ENCODE data around the gene CDKN1B.
"Not testable (repeated sequence)": the region's sequence is repeated elsewhere in the genome, so short reads cannot be mapped to it uniquely, and the experiment has no call there.

Gene CDKN1B

DNA sequence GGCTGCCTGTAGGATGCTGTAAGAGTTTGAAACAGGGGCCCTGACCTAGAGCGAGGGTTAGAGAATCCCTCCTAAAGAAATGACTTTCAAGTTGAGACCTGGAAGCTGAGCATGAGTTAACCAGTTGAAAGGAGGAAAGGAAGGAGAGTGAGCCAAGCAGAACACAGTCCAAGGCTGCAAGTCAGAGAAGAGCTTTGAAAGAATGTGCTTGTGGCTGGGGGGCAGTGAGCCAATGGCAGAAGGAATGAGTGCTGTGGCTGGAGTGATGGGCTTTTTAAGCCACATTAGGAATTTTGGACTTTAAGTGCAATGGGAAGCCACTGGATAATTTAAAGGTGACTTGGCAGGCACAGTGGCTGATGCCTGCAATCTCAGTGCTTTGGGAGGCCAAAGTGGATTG lies 18.1 kb downstream of the CDKN1B start:
- Histone ChIP-seq H3K4me1 (ENCODE audit: insufficient read depth, low read length) (peaks cover 24% of the 10 kb centered on the region), H3K9me3 (ENCODE audit: low read length) (no peaks in the 10 kb centered on the region), H2AFZ (ENCODE audit: low read depth, low read length) (no peak overlapping the region), H3K36me3 (ENCODE audit: insufficient read depth, low read length) (no peaks in the 10 kb centered on the region), H3K4me3 (ENCODE audit: low read length) (no peak overlapping the region), H3K27me3 (ENCODE audit: insufficient read depth, low read length) (no peaks in the 10 kb centered on the region)

DNA sequence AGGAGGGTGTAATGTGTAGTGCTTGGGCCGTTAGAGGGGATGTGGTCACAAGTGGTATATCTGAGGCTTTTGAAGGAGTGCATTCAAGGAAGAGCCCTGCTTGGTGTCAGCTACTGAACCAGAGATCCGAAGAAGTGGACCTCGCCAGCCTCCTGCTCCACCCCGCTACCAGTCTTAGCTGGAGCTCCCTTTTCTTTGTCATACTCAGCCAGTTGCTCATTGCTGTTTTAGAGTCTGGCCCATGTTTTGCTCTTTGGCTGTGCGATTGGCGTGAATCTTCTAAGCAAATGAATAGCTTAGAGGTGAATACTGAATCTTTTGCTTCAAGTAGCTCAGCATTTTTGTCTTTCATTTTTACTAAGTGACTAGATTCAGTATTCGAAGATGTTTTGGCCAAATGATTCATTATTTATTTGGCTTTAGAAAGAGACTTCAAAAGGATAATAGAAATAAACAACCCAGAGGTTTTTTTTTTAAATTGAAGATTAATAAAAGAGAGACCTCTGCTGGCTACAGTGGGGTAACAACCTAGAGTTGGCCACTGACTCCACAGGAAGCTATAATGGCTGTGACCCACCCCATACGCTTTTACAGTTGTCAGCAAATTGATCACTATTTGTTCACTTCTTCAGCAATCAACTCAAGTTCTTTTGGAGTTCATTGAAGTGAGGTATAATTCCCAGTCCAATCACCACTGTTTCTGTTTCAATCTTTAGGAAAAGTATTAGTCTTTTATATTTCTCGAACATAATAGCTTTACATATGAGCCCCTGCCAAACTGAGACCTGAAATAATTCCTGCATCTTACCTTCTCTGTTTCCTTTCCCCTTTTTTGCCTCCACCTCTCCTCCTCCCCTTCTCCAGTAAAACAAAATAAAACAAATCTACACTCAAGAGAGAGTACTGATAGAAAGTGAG lies 19.9 kb downstream of the CDKN1B start:
- Histone ChIP-seq H3K4me3 (ENCODE audit: low read length) (no peak overlapping the region), H3K27me3 (ENCODE audit: insufficient read depth, low read length) (no peaks in the 10 kb centered on the region), H3K9me3 (ENCODE audit: low read length) (no peaks in the 10 kb centered on the region)

DNA sequence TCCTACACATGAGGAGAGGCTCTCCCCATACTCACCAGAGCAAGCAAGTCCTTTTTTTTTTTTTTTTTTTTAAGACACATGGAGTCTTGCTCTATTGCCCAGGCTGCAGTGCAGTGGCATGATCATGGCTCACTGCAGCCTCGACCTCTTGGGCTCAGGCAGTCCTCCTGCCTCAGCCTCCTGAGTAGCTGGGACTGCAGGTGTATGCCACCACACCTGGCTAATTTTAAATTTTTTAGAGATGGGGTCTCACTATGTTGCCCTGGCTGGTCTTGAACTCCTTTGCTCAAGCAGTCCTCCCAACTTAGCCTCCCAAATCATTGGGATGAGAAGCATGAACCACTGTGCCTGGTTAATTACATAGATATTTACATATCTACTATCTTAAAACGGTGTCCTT lies 21.0 kb downstream of the CDKN1B start:
- not testable (repeated sequence) for H3K9me3 ChIP-seq (ENCODE audit: low read length); H3K4me3 ChIP-seq (ENCODE audit: low read length); H3K27me3 ChIP-seq (ENCODE audit: insufficient read depth, low read length); H2AFZ ChIP-seq (ENCODE audit: low read depth, low read length); H3K36me3 ChIP-seq (ENCODE audit: insufficient read depth, low read length)
- peaks cover 24% of the 10 kb centered on the region for H3K4me1 ChIP-seq (ENCODE audit: insufficient read depth, low read length)

More for the DNA sequence above, 19.9 kb downstream of the CDKN1B start:
- peak overlapping the region; percentile 65 for H2AFZ ChIP-seq (ENCODE audit: low read depth, low read length)
- H3K4me1 ChIP-seq (ENCODE audit: insufficient read depth, low read length): peaks cover 24% of the 10 kb centered on the region
- H3K36me3 ChIP-seq (ENCODE audit: insufficient read depth, low read length): no peaks in the 10 kb centered on the region

DNA sequence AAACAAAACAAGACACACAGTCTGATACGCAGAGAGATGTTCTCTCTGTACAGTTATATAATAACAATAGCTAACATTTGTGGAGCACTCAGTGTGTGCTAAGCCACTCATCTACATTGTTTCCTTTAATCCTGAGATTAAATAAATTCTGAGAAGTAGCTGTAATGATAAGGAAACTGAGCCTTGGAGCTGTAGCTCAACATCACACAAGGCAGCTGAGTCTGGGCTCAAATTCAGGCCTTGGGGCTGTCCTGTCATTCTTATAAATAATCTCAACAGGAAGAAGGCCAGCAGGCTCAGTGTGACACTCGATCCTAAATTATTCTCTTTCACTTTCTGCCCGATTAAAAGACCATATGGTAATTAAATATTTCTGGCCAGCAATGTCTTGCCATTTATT lies 24.5 kb downstream of the CDKN1B start:
- Histone ChIP-seq H3K4me3 (ENCODE audit: low read length) (no peak overlapping the region), H3K36me3 (ENCODE audit: insufficient read depth, low read length) (no peaks in the 10 kb centered on the region), H3K4me1 (ENCODE audit: insufficient read depth, low read length) (peaks cover 16% of the 10 kb centered on the region)

DNA sequence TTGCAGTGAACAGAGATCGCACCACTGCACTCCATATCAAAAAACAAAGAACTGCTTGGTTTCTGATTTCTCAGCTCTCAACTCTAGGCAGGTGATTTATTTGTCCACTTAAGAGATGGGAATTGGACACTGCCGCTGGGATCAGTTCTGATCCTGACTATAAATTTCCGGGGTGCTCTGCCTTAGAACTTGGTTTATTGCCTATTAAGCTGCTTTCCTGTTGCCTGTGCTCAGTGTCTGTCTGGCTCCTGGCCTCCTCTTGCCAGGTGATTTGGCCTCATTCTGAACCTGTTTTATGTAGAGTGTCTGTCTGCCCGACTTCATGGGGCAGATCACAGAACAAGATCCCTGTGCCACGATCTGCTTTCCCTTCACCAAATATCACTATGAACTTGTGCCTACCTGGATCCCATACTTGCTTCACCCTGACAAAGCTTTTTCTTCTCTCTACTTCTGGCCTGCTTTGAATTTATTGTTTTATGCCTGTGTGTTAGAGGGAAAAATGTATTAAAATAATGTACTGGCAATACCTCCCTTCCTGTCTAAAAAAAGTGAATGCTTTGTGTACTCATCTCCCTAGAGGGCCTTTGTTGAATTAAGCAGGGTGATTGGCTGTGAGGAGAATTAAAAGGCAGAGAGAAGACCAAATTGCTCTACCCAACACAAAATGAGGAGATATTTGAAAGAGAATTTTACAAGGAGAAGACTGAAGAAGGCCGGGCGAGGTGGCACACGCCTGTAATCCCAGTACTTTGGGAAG lies 27.6 kb downstream of the CDKN1B start:
- Histone ChIP-seq H2AFZ (ENCODE audit: low read depth, low read length) (no peak overlapping the region), H3K4me3 (ENCODE audit: low read length) (no peak overlapping the region), H3K4me1 (ENCODE audit: insufficient read depth, low read length) (no peaks in the 10 kb centered on the region), H3K36me3 (ENCODE audit: insufficient read depth, low read length) (no peaks in the 10 kb centered on the region), H3K27me3 (ENCODE audit: insufficient read depth, low read length) (no peaks in the 10 kb centered on the region), H3K9me3 (ENCODE audit: low read length) (no peaks in the 10 kb centered on the region)

More for the DNA sequence above, 24.5 kb downstream of the CDKN1B start:
- Histone ChIP-seq H3K9me3 (ENCODE audit: low read length) (no peaks in the 10 kb centered on the region), H3K27me3 (ENCODE audit: insufficient read depth, low read length) (no peaks in the 10 kb centered on the region), H2AFZ (ENCODE audit: low read depth, low read length) (no peak overlapping the region)

DNA sequence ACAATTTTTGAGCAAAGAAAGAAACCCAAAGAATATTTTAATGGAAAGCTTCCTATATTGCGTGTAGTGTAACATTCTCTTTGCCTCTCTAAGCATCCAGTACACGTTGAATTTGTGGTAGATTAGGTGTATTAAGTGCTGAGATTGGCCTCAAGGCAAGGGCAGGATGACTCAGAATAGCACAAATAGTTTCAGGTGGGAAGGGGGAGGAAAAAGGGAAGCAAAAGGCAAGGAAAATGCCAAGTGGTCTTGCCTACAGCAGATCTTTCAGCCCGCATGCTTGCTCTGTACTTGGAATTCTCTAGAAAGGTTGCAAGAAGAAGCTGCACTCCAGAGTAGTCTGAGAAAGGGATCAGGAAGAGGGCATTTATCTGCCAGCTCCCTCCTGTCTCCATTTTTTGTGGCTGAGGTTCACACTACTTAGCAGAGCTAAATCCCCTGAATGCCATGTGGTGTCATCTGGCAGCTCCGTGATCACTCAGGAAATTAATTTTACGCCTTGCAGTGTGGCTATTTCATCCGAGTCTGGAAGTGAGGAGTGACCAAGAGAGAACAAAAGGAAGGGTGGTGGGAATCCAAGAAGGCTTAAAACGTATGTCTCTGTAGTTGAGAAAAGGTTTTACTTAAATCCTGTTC lies 28.5 kb downstream of the CDKN1B start:
- no peak overlapping the region for H3K4me3 ChIP-seq (ENCODE audit: low read length)

DNA sequence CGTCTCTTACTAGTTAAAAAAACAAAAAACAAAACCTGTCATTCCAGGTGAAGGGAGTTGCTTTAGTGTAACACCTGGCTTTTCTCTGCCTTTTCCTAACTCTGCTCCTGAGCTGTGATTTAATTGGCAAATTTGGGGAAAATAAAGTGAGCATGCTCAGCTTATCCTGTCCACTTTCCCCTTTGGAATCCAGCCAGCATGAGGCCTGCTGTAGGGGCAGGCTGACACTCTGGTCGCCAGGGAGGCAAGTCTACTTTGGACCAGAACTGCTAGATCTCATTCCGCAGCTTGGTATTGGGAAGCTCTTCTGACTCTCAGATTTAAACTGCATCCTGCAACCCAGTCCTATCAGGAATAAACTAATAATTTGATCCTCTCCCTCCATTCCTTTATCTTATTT lies 30.1 kb downstream of the CDKN1B start:
- no peaks in the 10 kb centered on the region for H3K36me3 ChIP-seq (ENCODE audit: insufficient read depth, low read length)
- no peaks in the 10 kb centered on the region for H3K9me3 ChIP-seq (ENCODE audit: low read length)
- H2AFZ ChIP-seq (ENCODE audit: low read depth, low read length): no peak overlapping the region
- H3K27me3 ChIP-seq (ENCODE audit: insufficient read depth, low read length): no peaks in the 10 kb centered on the region
- H3K4me3 ChIP-seq (ENCODE audit: low read length): no peak overlapping the region
- no peaks in the 10 kb centered on the region for H3K4me1 ChIP-seq (ENCODE audit: insufficient read depth, low read length)

More for the DNA sequence above, 28.5 kb downstream of the CDKN1B start:
- H3K9me3 ChIP-seq (ENCODE audit: low read length): no peaks in the 10 kb centered on the region
- H3K36me3 ChIP-seq (ENCODE audit: insufficient read depth, low read length): no peaks in the 10 kb centered on the region
- H3K27me3 ChIP-seq (ENCODE audit: insufficient read depth, low read length): no peaks in the 10 kb centered on the region
- H3K4me1 ChIP-seq (ENCODE audit: insufficient read depth, low read length): no peaks in the 10 kb centered on the region
- H2AFZ ChIP-seq (ENCODE audit: low read depth, low read length): no peak overlapping the region

DNA sequence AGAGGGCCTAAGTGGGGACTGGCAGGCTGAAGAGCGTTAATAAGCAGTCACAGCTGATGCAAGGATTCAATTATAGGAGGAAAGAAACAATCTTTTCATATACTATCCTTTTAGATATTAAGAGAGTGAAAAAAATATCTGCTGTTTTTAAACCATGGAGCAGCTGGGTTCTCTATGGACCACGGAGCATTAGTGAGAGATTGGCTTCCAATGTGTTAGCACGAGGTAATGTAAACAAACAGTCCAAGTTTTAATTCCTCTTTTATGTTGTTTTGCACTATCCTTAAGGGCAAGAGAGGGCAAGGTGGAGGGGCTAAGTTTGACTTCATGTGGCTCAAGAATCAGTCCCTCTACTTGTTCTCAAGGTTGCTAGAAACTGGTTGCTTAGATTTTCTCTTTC lies 30.9 kb downstream of the CDKN1B start:
- no peaks in the 10 kb centered on the region for H3K36me3 ChIP-seq (ENCODE audit: insufficient read depth, low read length)
- H3K4me1 ChIP-seq (ENCODE audit: insufficient read depth, low read length): no peaks in the 10 kb centered on the region
- no peak overlapping the region for H2AFZ ChIP-seq (ENCODE audit: low read depth, low read length)
- no peaks in the 10 kb centered on the region for H3K27me3 ChIP-seq (ENCODE audit: insufficient read depth, low read length)
- H3K4me3 ChIP-seq (ENCODE audit: low read length): no peak overlapping the region
- no peaks in the 10 kb centered on the region for H3K9me3 ChIP-seq (ENCODE audit: low read length)

DNA sequence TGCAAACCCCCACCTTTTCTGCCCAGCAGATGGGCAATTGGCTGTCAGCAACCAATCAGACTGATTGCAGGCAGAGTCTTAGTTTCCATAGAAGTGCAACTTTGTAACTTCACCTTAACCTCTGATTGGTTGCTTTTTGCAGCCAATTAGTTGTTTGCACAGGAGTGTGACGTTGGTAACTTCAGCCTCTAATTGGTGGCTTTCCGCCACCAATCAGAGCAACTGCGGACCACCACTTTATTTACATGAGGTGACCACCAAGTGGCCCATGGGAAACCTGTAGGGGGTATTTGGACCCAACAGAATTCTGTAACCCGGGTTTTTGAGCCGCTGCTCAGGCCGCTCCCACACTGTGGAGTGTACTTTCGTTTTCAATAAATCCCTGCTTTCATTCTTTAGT lies 32.3 kb downstream of the CDKN1B start:
- H3K4me3 ChIP-seq (ENCODE audit: low read length): no peak overlapping the region
- no peak overlapping the region for H2AFZ ChIP-seq (ENCODE audit: low read depth, low read length)
- H3K36me3 ChIP-seq (ENCODE audit: insufficient read depth, low read length): no peaks in the 10 kb centered on the region
- no peaks in the 10 kb centered on the region for H3K4me1 ChIP-seq (ENCODE audit: insufficient read depth, low read length)
- no peaks in the 10 kb centered on the region for H3K9me3 ChIP-seq (ENCODE audit: low read length)
- H3K27me3 ChIP-seq (ENCODE audit: insufficient read depth, low read length): no peaks in the 10 kb centered on the region

DNA sequence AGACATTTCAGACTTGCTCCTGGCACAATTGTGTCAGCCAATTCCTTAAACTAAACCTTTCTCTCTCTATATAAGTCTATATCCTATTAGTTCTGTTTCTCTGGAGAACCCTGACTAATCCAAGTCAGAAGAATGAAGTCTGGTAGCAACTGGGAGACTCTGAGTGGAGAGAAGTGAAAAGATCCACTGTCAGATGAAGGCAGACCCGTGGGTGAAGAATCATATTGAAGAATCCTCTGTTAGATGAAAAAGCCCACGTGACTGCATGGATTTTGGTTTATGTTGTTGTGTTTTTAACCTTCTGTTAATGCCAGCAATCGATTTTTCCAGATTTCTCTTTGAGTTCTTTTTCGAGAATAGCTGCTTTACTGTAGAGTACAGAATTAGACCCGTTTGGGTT lies 38.8 kb downstream of the CDKN1B start:
- Histone ChIP-seq H3K9me3 (ENCODE audit: low read length) (no peaks in the 10 kb centered on the region), H3K4me1 (ENCODE audit: insufficient read depth, low read length) (no peaks in the 10 kb centered on the region), H2AFZ (ENCODE audit: low read depth, low read length) (no peak overlapping the region), H3K36me3 (ENCODE audit: insufficient read depth, low read length) (no peaks in the 10 kb centered on the region), H3K27me3 (ENCODE audit: insufficient read depth, low read length) (no peaks in the 10 kb centered on the region), H3K4me3 (ENCODE audit: low read length) (no peak overlapping the region)

DNA sequence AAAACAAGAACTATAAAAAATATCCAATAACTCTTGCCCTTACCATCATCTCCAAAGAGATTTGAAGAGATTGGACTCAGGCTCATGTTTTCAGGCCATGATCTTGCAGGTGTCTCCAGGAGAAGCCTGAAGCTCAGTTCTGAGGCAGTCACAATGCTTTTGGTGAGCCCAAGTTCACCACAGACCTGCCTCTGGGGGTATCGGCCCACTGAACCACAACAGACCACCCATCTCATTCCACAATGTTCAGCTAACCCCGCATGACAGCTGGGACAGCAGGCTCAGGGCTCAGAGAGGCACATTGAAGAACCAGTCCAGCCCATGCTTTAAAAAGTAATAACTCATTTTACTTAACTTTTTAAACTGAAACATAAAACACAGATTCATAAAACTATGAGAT lies 40.0 kb downstream of the CDKN1B start:
- Histone ChIP-seq H2AFZ (ENCODE audit: low read depth, low read length) (no peak overlapping the region), H3K36me3 (ENCODE audit: insufficient read depth, low read length) (no peaks in the 10 kb centered on the region), H3K27me3 (ENCODE audit: insufficient read depth, low read length) (no peaks in the 10 kb centered on the region), H3K9me3 (ENCODE audit: low read length) (no peaks in the 10 kb centered on the region), H3K4me3 (ENCODE audit: low read length) (no peak overlapping the region), H3K4me1 (ENCODE audit: insufficient read depth, low read length) (no peaks in the 10 kb centered on the region)

DNA sequence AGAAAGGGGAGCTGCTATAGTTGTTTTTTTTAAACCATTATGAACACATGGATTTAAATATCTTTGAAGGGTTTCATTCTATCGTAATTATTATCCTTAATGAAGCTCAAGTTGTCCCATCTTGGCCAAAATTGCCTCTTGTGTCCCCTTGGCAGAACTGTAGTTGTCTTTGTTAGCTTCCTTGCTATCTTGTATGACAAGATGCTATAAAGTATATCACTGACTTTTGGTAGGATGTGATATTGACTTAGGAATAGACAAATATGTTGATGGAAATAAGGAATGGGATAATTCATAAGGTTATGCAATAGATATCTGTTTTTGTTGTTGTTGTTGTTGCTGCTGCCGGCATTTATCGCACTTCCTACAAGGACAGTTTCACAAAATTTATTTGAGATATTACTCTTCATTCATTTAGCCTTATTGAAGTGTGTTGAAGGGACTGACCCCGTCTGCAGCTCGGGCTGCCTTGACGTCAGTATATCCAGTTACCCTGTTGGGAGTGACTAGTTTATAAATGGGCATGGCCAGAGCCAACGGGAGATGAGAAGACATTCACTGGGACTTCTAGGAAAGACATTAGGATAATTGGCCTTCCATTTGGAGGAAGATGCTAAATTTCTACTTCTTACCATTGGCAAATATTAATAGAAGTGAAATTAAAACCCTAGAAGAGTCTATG lies 42.2 kb downstream of the CDKN1B start:
- Histone ChIP-seq H2AFZ (ENCODE audit: low read depth, low read length) (no peak overlapping the region), H3K9me3 (ENCODE audit: low read length) (no peaks in the 10 kb centered on the region), H3K4me3 (ENCODE audit: low read length) (no peak overlapping the region), H3K4me1 (ENCODE audit: insufficient read depth, low read length) (no peaks in the 10 kb centered on the region), H3K36me3 (ENCODE audit: insufficient read depth, low read length) (no peaks in the 10 kb centered on the region), H3K27me3 (ENCODE audit: insufficient read depth, low read length) (no peaks in the 10 kb centered on the region)

DNA sequence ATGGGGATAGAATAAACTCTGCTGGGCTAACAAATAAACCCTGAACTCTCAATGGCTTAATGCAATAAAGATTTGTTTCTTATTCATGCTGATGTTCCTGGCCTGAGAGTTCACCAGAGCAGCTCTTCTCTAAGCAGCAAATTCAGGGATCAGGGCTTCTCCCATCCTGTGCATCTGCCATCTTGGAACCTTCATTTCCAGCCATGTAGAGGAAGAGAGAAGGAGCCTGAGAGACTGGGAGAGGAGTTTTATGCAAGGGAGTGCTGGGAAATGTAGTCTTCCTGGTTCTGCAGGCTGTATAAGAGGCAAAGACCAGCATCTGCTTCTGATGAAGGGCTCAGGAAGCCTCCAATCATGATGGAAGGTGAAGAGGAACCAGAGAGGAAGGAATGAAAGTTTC lies 47.7 kb downstream of the CDKN1B start:
- no peak overlapping the region for H2AFZ ChIP-seq (ENCODE audit: low read depth, low read length)
- no peak overlapping the region for H3K4me3 ChIP-seq (ENCODE audit: low read length)
- H3K27me3 ChIP-seq (ENCODE audit: insufficient read depth, low read length): no peaks in the 10 kb centered on the region
- no peaks in the 10 kb centered on the region for H3K9me3 ChIP-seq (ENCODE audit: low read length)
- no peaks in the 10 kb centered on the region for H3K4me1 ChIP-seq (ENCODE audit: insufficient read depth, low read length)
- no peaks in the 10 kb centered on the region for H3K36me3 ChIP-seq (ENCODE audit: insufficient read depth, low read length)

Measured in neuron (in vitro differentiated cells).